ENCODE data around the gene NELL1.

- TF ChIP-seq CTCF (IDR thresholded peaks at IDR 0.05) (no peak), POLR2AphosphoS5 (IDR thresholded peaks at IDR 0.05) (no peak), POLR2A (IDR thresholded peaks at IDR 0.05) (no peak), EP300 (IDR thresholded peaks at IDR 0.05) (no peak)
Measured at GRCh38 chr11:21122523-21122922, 453.1 kb downstream of the NELL1 start.
